Hematopoietic multipotent progenitor cell (in vitro differentiated cells): ENCODE results near the gene PMPCA. TPM values are rescaled to one million over a fixed set of nuclear protein-coding genes. Genes with fewer than 3 reads are reported as not detected.

Source experiments
- DNase-seq, 3 donors: peaks; one replicate each; pipeline ENCODE4 v3.0.0-alpha.2; 2011 to 2015; ENCODE audit warnings: low read depth in 2 of 3, low spot score in 2 of 3
- total RNA-seq: library from RNA; depleted of rRNA; stranded (reverse); fragments of >200 nt; gene quantifications from one replicate; pipeline ENCODE4 v1.2.3, GENCODE V29; 2012

The PMPCA gene
- total RNA-seq, 1 donor = 50.4 TPM

DNA sequence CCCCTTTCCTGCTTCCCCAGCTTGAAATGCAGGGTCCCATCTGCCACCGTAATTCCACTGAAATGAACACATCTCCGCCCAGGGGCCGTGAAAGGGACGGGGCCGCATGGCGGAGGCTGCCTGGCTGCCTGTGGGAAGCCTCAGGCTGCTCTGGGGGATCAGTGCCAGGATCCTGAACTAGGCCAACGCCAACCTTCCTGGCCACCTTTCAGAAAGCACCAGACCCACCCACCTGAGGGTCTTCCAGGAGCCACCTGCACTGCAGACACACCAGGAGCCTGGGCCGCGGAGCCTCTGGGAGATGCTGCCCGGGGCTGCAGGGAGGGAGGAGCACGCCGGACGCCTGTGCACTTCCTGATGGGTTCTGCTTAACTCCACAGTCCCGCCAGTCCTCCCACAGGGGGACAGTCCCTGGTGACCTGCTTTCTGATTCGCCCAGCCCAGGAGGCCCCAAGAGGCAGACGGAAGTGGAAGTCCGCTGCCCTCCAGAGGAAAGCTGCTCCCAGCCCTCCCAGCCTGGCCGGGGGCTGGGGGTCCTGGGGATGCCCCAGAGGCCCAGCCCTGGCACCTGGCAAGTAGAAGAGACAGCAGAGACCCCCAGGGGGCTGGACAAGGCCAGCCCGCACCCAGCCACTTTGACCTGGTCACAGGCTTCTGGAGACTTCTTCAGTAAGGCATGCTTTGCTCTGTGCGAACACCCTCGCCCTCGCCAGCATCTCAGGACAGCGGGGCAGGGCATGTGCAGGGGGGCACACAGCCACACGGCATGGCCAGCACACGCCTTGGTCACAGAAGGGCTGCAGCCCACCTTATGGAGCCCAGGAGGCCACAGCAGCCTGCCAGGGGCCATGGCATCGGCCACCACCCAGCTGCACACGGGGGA lies 36.9 kb upstream of the PMPCA start, which contains the start of gene CARD9:
CARD9 (minus strand) TSS at position 370 of the 883 bp plus-strand sequence. CDS start 1,591 bp downstream, outside the sequence.
- no peak for DNase-seq

DNA sequence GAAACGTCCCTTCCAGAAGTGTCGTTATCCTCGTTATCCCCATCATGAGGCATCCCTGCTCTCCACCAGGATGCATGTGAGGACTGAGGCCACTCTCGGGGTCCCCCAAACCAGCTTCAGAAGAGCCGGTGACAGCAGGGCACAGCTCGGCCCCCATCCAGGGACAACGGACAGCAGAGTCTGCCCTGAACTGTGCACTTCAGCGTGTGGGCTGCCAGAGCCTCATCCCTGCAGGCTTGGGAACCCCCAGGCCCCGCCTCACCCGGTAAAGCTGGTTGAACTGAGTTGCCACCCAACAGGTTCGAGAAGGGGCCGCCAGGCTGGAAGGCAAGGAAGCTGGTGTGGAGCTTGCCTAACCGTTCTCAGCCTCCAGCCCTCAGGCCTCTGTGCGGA lies 36.3 kb upstream of the PMPCA start:
- DNase-seq = no peak

DNA sequence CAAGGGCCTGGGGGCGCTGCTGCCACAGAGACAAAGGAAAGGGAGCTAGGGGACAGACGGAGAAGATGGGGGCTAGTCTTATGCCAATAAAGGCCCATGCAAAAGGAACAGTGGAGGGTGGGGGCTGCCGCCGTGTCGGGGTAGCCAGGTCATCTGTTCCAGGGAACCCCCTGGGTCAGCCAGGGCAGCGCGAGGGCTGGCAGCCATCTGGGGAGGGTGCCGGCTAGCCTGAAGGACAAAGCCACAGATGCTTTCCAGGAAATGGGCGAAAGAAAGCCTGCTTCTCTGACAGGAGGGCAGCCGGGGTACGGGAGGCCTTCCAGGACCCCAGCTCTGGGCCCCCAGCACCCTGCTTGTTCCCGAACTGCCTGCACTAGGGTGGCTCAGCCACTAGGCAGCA lies 35.4 kb upstream of the PMPCA start:
- DNase-seq = no peak

DNA sequence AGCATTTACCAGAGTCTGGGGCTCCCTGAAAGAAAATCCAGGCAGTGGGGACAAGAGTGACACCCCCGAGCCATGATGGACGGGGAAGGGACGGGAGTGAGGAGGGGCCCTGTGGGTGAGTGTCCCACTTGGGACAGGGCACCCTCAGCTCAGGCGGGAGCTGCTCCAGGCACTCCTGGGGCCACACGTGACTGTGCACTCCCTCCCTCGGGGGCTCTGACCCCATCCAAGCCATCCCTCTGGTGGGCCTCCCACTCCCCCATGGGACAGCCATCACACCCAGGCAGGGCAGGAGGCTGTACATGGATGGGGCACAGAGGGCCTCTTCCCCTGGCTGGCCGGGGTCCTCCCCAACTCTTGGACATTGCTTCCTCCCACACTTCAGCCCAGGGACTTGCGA lies 34.0 kb upstream of the PMPCA start:
- DNase-seq = no peak

DNA sequence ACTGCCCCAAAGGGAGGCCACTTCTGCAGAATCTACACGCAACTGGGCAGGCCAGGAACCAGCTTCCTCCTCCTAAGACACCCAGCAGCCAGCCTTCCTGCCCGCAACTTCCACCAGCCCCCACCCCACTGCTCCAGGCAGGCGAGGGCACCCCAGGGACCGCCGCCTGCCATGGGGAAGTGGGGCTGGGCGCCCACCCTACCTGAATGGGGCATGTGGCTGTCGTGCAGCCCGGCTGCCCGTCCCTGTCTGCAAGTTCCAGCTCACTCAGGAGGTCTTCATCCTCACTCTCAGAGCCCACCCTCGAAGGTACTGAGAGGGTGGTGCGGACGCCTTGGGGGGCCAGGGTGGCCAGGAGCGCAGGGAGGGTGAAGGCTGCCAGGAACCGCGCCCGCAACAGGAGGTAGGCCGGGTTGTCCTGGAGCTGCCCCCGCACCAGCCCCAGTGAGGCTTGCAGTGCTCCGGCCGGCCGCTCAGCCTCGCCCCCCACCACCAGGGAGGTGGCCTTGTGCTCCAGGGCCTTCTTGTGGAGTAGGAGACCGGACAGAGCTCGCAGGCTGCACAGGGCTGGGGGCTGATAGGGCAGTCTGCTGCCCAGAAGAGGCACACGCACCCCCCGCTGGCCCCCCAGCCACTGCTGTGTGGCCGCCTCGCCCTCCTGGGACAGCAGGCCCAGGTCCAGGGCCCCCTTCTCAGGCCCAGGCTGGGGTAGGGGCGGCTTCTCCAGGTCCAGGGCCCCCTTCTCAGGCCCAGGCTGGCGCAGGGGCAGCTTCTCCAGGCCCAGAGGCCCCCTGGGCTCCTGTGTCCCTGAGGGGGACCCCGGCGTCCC lies 32.9 kb upstream of the PMPCA start:
- DNase-seq = no peak

DNA sequence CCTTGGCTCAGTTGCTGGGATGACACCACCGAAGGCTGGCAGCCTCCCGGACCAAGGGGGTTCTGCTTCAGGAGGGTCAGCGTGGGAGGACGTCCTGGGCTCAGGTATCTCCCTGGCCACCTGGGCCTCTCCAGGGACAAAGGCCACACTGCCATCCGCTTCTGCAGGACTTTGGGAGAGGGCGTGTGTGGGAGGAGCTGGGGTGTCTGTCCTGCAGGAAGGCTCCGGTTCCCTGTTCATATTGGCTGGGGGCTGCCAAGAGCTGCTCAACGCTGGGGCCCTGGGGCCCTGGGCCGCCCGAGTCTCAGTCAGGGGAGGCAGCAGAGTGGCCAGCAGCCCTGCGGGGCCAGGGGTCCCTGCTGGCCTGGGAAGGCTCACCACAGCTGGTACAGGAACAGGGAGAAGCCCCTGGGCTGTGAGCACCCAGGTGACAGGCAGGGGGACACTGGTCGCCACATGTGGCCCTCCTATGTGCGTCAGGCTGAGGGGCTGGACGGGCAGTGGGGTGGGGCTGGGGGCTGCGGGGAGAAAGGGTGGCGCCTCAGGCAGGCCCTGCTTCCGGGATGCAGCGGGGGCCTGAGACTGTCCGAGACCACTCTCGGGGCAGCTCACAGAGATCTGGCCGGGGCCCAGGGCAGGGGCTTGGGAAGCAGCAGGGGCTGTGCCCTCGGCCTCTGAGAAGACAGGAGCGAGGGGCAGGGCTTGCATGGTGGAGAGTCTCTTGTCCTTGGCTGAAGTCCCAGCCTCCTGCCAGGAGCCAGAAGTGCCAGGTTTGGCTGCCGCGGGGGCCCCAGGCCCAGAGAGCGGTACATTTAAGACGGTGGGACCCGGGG lies 32.1 kb upstream of the PMPCA start:
- DNase-seq = no peak

DNA sequence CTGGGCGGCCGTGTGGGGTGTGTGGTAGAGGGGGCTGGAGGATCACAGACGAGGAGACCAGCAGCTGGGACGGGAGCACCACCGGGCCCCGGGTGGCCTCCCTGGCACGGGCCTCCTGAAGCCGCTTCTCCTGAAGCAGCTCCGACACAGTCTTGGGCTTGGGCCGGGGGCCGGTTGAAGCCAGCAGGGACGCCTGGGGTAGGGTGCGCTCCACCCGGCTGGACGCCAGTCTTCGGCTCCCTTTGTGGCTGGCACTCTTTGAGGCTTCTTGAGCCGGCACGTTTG lies 31.5 kb upstream of the PMPCA start:
- no peak for DNase-seq

DNA sequence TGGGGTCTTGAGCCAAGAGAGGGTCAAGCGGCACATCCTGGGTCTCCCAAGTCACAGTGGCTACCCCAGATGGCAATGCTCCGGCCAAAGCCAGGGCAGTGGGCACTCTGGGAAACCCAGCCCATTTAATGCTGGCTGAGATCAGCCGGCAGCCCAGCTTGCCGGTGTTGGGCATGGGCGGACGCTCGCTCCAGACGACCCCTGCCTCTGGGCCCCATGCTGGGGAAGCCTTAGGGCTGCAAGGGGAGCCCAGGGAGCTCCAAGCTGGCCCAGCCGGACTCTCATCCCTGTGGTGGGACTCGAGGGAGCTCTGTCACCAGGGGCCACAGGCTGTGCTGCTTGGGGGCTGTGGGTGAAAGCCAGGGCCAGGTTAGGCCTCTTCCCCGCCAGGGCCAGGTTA lies 31.1 kb upstream of the PMPCA start:
- DNase-seq = no peak

DNA sequence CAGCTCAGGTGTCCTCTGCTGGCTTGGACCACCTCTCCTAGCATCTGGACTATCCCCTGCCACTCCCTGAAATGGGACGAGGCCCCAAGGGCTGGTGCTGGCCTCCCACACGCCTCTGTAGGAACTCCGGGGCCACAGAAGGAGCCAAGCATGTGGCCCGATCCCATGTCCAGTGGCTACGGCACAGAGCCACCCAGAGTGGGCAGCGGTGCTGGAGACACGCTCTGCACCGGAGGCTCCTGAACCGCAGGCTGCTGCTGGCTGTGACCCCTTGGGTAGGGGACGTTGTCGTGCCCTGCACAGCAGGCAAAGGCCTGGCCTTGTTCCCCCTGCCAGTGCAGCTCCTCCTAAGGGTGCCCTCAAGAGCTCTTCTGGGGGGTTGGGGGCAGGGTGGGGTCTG lies 30.6 kb upstream of the PMPCA start:
- no peak for DNase-seq

DNA sequence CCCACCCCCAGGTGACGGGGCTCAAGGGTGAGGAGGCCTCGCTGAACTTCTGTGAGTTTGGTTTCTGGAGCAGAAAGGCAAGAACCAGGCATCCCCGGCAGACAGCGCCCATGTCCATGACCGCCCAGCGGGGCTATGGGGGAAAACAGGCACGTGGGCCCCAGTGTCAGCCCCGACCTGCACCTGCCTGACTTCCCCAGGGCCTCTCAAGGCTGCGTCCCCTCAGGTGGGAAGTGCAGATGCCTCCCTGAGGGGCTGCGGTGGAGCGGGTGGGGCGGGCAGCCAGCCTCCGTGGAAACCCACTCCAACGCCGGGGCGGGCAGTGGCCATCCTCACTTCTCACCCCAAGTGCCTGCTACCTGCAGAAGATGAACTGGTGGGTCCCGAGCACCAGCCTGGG lies 30.1 kb upstream of the PMPCA start:
- no peak for DNase-seq

DNA sequence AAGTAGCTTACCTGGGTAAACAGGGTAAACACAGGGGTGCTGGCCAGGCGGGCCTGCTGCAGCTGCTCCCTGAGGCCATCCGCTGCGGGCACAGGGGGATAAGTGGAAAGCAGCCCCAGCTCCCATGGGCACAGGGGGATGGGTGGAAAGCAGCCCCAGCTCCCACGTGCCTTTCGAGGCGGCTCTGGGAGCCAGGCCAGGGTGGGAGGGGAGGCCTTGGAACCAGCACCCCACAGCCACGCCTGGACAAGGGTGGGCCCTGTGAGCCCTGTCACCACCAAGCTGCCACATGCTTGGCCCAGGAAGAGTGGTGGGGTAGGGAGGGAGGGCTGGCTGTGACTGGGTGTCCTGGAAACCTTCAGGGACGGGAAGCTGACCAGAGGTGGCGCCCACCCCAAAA lies 29.1 kb upstream of the PMPCA start:
- DNase-seq = no peak

DNA sequence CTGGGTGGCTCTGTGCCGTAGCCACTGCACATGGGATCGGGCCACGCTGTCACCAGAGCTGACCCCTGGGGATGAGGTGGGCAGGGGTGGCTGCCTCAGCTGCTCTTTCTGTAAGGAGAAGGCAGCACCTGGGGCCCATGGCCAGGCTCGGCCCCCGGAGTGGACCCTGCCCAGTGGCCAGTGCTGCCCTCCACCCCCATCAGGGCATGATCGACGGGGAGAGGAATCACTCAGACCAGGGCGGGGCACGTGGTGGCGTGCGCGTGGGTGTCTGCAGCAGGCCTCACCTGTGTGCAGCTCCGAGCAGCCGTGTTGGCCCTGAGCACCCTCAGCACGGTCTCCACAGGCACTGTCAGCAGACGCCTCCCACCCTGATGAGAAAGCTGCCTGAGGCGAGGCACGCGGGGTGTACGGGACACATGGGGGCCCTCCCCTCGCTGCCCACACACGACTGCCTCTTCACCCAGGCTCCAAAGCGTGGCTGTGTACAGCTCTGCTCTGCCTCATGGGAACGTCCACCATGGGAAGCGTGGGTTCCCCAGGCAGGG lies 28.4 kb upstream of the PMPCA start:
- DNase-seq = no peak

DNA sequence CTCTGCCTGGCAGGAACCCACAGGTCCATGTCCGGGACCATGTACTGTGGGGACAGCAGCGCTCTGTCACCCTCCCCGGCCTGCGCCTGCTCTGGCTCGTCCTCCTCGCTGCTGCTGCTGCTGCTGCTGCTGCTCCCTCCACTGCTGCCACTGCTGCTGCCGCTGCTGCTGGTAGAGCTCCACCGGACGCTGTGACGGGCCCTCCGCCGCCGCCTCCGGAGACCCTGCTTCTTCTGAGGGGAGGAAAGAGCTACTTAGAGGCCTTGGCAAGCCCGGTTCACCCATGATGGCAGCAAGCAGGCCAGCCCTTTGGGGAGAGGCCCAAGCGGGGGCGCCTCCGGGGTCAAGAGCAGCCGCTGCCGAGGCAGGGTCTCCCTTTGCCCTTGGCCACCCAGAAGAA lies 27.0 kb upstream of the PMPCA start:
- DNase-seq = no peak

DNA sequence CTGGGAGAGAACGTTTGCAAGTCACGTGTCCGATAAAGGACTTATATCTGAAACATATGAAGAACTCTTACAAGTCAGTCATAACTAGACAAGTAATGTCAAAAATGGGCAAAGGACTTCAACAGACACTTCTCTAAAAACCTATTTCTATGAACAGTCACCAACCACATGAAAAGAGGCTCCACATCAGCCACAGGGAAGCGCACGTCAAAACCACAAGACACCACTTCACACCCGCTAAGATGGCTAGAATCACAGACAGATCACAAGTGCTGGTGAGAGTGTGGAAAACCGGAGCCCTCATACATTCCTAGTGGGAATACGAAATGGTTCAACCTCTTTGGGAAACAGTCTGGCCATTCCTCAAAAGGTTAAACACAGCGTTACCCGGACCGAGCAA lies 25.4 kb upstream of the PMPCA start:
- peak in 1 of 3 donors; percentile 23 for DNase-seq

DNA sequence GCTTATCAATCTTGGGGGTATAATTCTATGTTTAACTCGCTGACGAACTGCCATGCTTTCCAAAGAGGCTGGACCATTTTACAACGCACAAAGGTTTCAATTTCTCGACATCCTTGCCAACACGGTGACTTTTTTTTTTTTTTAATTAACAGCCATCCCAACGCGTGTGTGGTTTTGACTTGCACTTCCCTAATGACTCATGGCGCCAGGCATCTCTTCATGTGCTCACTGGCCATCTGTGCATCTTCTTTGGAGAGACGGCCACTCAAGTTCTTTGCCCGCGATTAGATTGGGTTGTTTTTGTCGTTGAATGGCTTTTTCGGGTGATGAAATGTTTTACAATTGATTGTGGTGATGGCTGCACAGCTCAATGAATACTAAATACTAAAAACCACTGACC lies 24.4 kb upstream of the PMPCA start:
- DNase-seq = no peak

DNA sequence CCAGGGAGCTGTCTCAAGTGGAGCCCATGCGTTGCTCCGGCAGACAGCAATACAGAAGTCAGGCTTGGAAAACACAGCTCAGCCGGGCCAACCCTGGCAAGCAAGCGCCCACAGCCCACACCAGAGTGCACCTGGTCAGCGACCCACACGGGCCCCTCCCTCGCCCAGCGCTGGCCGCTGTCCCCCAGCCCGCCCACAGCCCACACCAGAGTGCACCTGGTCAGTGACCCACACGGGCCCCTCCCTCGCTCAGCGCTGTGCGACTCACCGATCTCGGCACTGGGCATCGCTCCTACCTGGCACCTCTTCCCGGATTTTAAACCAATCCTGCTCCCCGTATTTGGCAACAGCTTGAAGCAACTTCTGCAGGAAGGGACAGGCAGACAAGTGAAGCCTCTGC lies 23.2 kb upstream of the PMPCA start:
- no peak for DNase-seq

DNA sequence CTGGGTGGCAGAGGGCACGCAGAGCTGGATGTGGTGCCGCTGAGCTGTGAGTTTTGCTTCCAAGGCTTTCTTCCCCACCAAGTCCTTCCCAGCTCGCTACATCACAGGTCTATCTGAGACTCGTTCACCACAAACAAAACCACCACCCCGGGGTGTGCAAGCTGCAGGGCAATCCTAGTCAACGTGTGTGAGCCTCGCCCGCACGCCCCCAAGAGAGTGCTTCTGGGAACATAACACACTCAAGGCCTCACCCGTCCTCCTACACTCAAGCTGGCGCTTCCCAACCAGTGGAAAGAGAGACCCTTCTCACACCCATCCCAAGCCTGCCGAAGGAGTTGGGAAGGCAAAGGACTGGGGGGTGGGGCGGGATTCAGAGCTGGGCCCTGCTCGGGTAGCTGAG lies 21.1 kb upstream of the PMPCA start:
- no peak for DNase-seq

DNA sequence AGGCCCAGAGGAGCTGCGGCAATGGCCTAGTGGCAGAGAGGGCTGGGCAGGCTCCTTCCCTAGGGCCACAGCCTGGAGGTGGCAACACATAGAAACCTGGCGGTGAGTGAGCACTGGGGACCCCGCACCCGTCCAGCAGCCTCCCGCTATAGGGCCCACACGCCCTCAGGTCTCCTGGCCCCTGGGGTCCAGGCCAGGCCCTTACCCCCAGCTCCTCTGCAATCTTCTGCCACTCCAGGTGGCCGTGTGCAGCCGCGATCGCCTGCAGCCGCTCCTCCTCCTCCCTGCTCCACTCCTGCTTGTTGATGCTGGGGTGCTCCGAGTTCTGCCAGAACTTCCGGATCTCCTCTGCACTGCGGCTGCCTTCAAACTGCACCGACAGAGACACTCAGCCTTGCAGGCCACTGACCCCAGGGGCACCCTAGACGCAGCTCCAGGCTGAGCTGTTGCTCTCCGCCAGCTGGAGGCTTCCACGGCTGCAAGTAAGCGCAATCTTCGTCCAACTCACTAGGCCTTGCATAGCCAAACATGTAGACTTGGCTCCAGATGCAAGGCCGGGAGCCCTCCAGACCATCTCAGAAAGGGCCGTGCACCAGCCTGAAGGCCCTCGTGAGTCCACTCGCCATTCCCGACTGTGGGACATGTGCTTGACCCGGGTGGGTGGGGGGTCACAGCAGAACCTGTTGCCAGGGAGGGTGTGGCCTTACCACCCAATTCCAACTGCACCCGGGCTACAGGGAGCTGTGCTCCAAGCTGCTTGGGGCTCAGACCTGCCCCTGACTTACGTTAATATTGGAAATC lies 18.5 kb upstream of the PMPCA start:
- DNase-seq = no peak

DNA sequence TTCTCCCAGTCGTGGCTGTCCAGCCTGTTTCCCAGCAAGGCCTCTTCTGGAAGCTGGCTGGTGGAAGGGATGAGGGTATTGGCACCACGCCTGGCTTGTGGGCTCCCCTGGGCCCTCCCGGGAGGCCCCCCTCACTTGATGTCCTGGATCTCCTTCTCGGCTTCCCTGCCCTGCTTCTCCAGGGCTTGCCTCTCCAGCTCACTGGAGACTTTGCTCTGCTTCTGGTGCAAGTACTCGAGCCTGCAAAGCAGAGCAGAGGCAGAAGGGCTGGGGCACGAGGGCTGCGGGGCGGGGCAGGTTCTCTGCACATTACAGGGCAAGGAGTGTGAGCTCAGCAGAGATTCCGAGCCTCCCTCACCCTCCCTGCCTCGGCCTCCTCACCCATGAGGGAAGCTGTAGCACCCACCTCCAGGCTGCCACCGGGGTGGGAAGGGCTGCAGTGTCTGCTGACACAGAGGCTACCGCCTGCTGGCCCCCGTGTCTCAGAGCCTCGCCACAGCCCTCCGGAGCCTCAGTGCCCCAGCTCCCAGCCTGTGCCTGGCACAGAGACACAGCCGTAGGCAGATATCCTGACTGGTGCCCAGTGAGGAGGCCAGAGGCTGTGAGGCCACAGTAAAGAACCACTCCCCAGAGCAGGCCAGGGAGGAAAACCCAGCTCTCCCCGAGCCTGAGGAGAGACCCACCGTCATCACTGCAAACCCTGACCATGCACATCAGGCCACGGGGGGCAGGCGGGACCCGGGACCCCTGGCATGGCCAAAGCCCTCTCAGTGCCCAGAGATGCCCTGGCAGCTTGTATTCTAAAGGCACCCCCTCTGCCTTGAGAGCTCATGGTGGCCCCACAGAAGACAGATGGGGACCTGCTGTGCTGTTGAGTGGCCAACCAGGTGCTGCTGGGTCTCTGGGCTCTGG lies 17.7 kb upstream of the PMPCA start:
- no peak for DNase-seq
